IPS DF 4.7 (cell line): Measurements from ENCODE around the gene ARCN1.
"Not testable (repeated sequence)": the region's sequence is repeated elsewhere in the genome, so short reads cannot be mapped to it uniquely, and the experiment has no call there.

Experiments used
- DNase-seq: peaks from one replicate; pipeline ENCODE4 v3.0.0-alpha.2; 2013; ENCODE audit warnings: low spot score; ENCODE audit errors: extremely low read depth

Gene ARCN1

GRCh38 chr11:118605116-118605867 is 33.1 kb downstream of the ARCN1 start:
- DNase-seq, result no peak

DNA sequence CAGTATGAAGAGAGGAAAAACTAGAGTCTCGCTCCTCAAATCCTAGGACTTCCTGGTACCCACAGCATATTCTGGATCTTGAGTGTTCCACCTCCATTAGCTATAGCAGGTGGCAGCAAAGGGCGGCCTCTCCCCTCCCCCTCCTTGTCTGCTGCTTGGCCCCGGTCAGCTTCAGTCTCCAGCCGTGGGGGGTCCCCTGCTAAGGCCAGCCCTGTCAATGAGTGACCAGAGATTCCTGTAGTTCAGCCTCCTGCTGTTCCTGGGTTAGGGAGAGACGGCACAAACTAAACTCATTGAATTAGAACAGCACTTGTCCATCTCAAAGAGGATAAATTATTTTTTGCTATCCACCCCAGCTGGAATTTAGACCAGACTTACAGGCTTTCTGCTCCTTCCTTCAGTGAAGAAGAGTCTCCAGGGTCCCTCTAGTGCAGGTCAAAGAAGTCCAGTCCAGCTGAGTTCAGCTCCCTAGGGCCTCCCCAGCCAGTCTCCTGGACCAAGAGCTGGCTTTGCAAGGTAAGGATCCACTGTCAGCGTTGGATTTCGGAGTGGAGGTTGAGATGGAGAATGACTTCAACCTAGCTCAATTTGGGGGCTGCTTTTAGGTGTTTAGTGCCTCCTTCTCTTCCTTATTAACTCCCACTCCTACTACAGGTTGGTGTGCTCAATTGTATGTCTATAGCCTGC is 34.1 kb downstream of the ARCN1 start:
- DNase-seq, result no peak

- no peak for DNase-seq
These were observed 34.6 kb downstream of the ARCN1 start for GRCh38 chr11:118606844-118607228.

DNA sequence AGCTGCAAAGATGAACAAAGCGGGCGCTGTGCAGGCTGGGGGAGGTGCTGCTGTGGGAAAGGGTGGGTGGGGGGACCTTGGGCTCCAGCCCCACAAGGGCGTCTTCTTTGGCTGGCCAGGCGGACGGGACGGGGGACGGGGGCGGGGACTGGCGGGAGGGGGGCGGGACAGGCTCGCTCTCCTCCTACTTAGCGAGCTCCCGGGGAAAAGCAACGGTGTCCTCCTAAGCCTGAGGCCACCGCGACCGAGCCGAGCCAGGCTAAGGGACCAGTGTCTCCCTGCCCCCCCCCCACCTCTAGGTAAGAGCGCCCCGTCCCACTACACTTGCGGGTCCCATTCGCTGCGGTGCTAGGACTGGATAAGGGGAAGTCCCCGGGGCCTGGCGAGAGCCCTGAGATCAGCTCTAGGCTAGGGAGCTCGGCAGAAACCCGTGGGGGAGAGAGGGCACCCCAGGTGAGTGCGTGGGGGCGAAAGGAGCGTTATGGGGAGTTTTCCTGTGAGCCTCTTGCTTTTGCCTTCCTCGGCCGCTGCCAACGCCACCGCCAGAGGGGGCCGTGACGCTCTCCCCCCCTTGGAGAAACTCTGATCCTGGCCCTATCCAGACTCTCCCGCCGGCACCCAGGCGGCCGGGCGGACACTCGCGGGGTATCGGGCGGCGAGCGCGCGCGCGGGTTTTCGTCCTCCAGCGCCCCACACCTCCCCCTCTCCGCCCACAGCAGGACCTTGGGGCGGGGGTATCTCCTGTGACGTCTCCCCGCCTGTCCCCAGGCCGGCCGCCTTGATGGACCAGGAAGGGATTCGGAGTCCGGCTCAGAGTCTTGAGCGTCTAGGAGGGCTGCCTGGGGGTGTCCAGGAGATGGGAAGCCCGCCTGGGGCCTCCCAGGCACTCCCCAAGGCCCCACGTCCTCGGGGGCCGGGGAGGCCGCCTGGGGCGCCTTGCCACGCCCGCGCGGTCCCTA is 35.5 kb downstream of the ARCN1 start, which contains the start of gene PHLDB1:
PHLDB1 (plus strand) TSS at position 215 of the 959 bp plus-strand sequence. CDS start 6,222 bp downstream, outside the sequence.
- DNase-seq, result no peak

- DNase-seq, result no peak
These were observed 36.4 kb downstream of the ARCN1 start for GRCh38 chr11:118608360-118609227.

GRCh38 chr11:118609380-118610224 is 37.4 kb downstream of the ARCN1 start:
- no peak for DNase-seq

DNA sequence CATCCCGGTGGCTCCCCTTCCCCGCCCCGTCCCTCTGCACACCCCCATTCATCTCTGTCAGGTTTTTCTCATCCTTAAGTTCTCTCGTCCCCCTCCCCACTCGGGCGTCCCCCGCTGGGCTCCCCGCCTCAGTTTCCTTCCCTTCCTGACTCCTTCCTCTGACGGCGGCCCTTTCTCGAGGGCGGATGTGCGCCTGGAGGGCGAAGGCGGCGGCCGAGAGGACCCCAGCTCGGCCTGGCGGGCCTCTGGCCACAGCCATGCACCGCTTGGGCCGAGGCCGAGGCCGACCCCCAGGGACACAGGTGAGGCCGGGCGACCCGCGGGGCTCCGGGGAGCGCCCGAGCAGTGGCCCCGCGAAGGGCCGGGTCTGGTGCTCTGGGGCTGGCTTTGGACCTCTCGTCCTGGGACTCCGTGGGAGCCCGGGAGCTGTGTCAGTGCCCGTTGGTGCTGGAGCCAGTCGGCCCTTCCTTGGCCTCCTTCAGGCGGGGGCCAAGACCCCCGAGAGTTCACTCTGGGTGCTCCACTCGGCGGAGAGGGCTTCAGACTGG is 38.1 kb downstream of the ARCN1 start:
- DNase-seq, result no peak

GRCh38 chr11:118610773-118611432 is 38.7 kb downstream of the ARCN1 start:
- DNase-seq, result peak; percentile 64

- not testable (repeated sequence) for DNase-seq
These were observed 39.2 kb downstream of the ARCN1 start for GRCh38 chr11:118611433-118611795.

DNA sequence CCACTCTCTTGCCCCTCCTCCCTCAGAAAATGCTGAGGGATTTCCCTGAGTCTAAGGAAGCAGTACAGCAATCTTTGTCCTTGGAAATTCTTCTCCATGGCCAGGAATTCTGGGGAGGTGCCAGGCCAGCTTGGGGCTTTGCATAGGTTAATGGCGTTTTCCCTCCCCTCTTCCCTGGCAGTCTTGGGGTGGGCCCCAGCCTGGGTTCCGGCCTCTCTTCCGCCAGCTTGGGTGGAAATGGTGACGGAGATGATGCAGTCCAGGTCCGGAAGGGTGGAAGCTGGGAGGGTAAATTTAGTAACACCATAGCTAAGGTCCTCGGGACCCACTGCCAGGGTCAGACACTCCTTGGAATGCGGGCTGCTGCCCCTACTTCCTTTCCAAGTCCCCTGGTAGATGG is 40.2 kb downstream of the ARCN1 start:
- no peak for DNase-seq

DNA sequence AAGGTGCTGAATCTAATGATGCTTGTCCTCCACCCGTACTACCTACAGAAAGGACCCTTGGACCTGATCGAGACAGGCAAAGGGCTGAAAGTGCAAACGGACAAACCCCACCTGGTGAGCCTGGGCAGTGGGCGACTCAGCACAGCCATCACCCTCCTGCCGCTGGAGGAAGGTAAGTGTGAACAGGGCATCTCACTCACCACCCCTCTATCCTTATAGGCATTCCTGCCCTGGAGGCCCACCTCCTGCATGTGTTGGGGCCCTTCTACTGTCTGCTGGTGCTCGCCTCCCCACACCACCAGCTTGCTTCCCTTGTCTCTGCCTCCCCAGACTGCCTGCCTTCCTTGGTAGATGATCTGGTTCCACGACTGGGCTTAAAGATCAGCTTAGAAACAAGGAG is 42.3 kb downstream of the ARCN1 start:
- no peak for DNase-seq

- peak; percentile 79 for DNase-seq
These were observed 43.2 kb downstream of the ARCN1 start for GRCh38 chr11:118615282-118615975.

- DNase-seq, result no peak
These were observed 43.8 kb downstream of the ARCN1 start for GRCh38 chr11:118615976-118616371.

DNA sequence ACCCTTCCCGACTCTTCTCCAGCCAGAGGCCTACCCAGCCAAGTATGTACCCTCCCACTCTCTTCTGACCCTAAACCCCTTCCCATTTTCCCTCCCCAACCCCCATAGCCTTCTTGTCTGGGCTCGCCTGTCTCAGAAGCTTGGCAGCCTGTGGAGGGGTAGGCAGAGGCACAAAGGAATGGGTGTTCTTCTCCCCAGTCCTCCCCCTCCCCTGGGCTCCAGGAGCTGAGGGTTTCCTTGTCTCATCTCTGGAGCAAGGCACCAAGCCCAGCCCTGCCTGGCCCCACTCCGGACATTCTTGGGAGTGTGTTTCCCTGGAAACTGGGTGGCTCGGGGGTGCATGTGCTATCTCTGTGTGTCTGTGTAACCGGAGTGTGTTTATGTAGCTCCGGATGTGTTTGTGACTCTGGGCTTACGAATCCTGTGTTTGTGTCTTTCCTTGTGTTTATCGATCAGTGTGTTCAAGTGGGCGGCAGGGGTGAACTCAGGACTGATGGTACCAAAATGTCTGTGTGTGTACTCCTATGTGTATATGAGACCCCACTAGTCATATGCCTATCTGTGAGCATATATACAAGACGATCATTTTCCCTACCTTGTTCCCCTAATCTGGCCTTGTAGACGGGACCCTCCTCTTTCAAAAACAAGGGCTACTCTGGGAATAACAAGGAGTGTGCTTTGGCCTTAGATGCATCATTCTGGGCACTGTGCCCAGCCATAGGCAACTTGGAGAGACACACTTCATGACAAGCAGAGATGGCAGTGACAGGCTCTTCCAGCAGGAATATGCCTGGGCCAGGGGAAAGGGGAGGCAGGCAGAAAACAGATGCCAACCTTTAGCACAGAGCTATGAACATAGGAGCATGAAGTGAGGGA is 46.1 kb downstream of the ARCN1 start:
- DNase-seq, result no peak

DNA sequence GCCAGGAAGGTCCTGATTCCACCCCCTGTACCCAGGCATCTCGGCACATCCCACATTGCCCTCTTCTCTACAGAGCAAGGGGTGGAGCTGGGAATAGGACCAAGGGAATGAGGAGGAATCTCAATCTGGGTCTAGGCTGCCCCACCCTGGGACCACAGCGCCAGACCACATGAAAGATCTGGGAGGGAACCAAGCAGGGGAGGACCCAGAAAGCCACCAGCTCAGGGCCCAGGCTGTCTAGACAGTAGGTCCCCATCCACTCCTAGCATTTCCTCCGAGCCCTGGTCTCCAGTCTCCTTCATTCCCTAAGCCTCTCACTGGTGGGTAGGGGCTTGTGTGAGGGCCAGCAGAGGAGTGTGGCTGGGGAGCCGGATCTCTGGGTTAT is 46.8 kb downstream of the ARCN1 start:
- no peak for DNase-seq

DNA sequence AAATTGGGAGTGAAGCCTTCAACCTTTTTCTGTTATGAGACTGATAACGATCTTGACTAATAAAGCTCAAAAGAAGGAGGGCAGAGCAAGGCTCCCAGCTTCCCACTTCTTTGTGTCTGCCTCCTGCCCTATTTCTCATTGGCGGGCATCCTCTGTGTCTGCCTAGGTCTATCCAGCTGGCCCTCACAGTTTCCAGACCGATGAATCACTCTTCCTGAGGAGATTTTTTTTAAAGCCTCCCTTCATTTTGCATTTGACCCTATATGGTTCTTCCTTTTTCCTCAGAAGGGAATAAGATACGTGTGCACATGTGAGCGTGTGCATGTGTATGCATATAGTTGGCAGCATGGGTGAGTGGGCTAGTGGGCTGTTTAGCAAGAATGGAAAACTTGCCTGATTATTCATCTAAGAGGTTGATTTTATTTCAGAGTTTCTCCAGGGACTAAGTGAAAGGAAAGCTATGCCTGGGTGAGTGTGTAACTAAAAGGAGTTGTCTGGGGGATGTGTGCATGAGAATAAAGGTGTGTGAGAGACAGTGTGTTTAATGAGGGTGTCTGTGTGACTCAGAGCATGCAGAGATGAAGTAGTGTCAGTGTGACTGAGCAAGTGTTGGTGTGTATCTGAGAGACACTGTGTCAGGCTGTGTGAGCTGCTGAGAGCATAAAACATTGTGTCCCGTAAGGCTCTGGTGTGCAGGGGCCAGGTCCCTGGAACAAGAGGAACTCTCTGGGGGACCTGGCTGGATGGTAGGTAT is 47.4 kb downstream of the ARCN1 start:
- DNase-seq, result no peak
